CD8-positive, alpha-beta memory T cell (primary cell): ENCODE results near the gene HSD11B1L. TPM values are rescaled to one million over a fixed set of nuclear protein-coding genes. Genes with fewer than 3 reads are reported as not detected.

Source experiments
- CTCF ChIA-PET: fragments of 350-600 bp; sonication (Branson Sonifier 250); formaldehyde crosslinking; loops from one replicate; lab custom pipeline; 2021; ENCODE audit warnings: antibody characterized with exemption; lab: Charles Lee
- POLR2A ChIA-PET: fragments of 350-600 bp; sonication (Branson Sonifier 250); formaldehyde crosslinking; loops from one replicate; lab custom pipeline; 2021; ENCODE audit warnings: antibody characterized with exemption; lab: Charles Lee
- DNase-seq, 5 donors: peaks; one replicate each; pipeline versions ENCODE4 v3.0.0 to v3.0.0-alpha.2; 2020 to 2022; ENCODE audit warnings: mixed read lengths in 1 of 5
- H3K27ac ChIP-seq: one replicate; pipeline ENCODE4 v1.7.0; 2013; ENCODE audit warnings: low read depth, mild to moderate bottlenecking, low read length, moderate library complexity
- H3K27me3 ChIP-seq: 2 replicates; pipeline ENCODE4 v1.7.0; 2013; ENCODE audit warnings: low read length, mild to moderate bottlenecking; ENCODE audit not compliant: insufficient read depth, poor library complexity, severe bottlenecking
- H3K36me3 ChIP-seq: 2 replicates; pipeline ENCODE4 v1.7.0; 2013; ENCODE audit warnings: mild to moderate bottlenecking, low read length, moderate library complexity; ENCODE audit not compliant: insufficient read depth
- H3K4me1 ChIP-seq: 2 replicates; pipeline ENCODE4 v1.7.0; 2013; ENCODE audit warnings: mild to moderate bottlenecking, low read length, moderate library complexity; ENCODE audit not compliant: insufficient read depth
- H3K4me3 ChIP-seq: 2 replicates; pipeline ENCODE4 v1.7.0; 2013; ENCODE audit warnings: mild to moderate bottlenecking, low read length
- H3K9me3 ChIP-seq: 2 replicates; pipeline ENCODE4 v1.7.0; 2013; ENCODE audit warnings: mild to moderate bottlenecking, low read length
- H3K27ac Mint-ChIP-seq, 8 donors: one replicate each; pipeline ENCODE4 v1.8.0; 2020 to 2021; ENCODE audit warnings: mixed read lengths in 8 of 8, mild to moderate bottlenecking in 6 of 8, inconsistent platforms in 3 of 8, moderate library complexity in 3 of 8
- H3K27me3 Mint-ChIP-seq, 2 donors: one replicate each; pipeline ENCODE4 v1.8.0; 2020 to 2021; ENCODE audit warnings: mixed read lengths in 2 of 2, mild to moderate bottlenecking in 1 of 2, moderate library complexity in 1 of 2
- H3K36me3 Mint-ChIP-seq, 3 donors: one replicate each; pipeline ENCODE4 v1.8.0; 2020 to 2021; ENCODE audit warnings: mixed read lengths in 3 of 3, inconsistent platforms in 1 of 3, mild to moderate bottlenecking in 1 of 3
- H3K4me1 Mint-ChIP-seq, 3 donors: one replicate each; pipeline ENCODE4 v1.8.0; 2020 to 2021; ENCODE audit warnings: mixed read lengths in 3 of 3, inconsistent platforms in 1 of 3, mild to moderate bottlenecking in 1 of 3
- H3K4me3 Mint-ChIP-seq, 7 donors: one replicate each; pipeline ENCODE4 v1.8.0; 2020 to 2021; ENCODE audit warnings: mixed read lengths in 7 of 7, mild to moderate bottlenecking in 6 of 7, moderate library complexity in 4 of 7, inconsistent platforms in 2 of 7
- H3K9me3 Mint-ChIP-seq, 5 donors: one replicate each; pipeline ENCODE4 v1.8.0; 2020 to 2022; ENCODE audit warnings: mixed read lengths in 5 of 5, mild to moderate bottlenecking in 3 of 5, moderate library complexity in 2 of 5, inconsistent platforms in 1 of 5
- polyA plus RNA-seq: library from polyadenylated mRNA; unstranded; fragments of 300-500 nt; fragmentation: Illumina TruSeq; gene quantifications from one replicate; pipeline ENCODE4 v1.2.3, GENCODE V29; 2021
- total RNA-seq, 2 experiments: library from RNA; stranded (reverse); gene quantifications; one replicate each; pipeline ENCODE4 v1.2.3, GENCODE V29; 2021

The HSD11B1L gene
- total and polyA plus RNA-seq, 3 experiments from 2014 or later = 1.4 to 4.0 (median 2.3) TPM

GRCh38 chr19:5707576-5708575, 27.0 kb downstream of the HSD11B1L start:
- Mint-ChIP-seq H3K27me3 (no peaks in the 10 kb centered on the region), H3K36me3 (peaks cover 0 to 75% (median 0%) of the 10 kb centered on the region in 3 donors), H3K27ac (no peak overlapping the region), H3K4me1 (no peaks in the 10 kb centered on the region), H3K4me3 (no peak overlapping the region), H3K9me3 (no peaks in the 10 kb centered on the region)
- no peak for DNase-seq
- Histone ChIP-seq H3K4me3 (no peak overlapping the region), H3K27ac (no peak overlapping the region), H3K36me3 (peaks cover 25% of the 10 kb centered on the region), H3K9me3 (no peaks in the 10 kb centered on the region), H3K27me3 (no peaks in the 10 kb centered on the region), H3K4me1 (no peaks in the 10 kb centered on the region)
- ChIA-PET CTCF (interaction anchor here (1.5 to 4.2 kb wide), 3 partner anchors 11 to 21 kb away, joined by 3 to 18 read pairs (median 4); partner anchors contain the start of gene RPL36), POLR2A (no interaction called here)

DNA sequence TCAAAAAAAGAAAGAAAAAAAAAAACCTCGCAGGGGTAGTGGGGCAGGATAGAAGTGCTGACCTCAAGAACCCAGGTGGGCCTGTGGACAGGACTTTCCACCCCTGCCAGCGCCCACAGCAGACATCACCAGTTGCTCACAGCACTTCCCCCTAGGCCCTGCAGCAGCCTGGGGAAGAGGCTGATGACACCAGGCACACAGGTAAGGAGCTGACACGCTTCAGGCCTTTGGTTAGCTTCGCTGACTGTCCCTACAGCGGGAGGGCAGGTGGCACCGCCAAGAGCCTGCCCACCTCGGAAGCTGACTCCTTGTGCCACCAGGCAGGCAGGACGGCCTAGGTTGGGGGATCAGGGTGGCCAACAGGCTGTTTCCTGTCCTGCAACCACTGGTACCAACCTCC, 30.2 kb downstream of the HSD11B1L start:
- no peaks in the 10 kb centered on the region for H3K9me3 ChIP-seq
- Mint-ChIP-seq H3K27ac (no peak overlapping the region), H3K4me3 (no peak overlapping the region), H3K4me1 (peaks cover 0 to 5% (median 4%) of the 10 kb centered on the region in 3 donors), H3K9me3 (no peaks in the 10 kb centered on the region), H3K27me3 (no peaks in the 10 kb centered on the region), H3K36me3 (peaks cover 0 to 69% (median 4%) of the 10 kb centered on the region in 3 donors)
- H3K4me3 ChIP-seq = no peak overlapping the region
- no peak for DNase-seq
- ChIA-PET CTCF (no interaction called here), POLR2A (no interaction called here)
- no peak overlapping the region for H3K27ac ChIP-seq
- H3K4me1 ChIP-seq = no peaks in the 10 kb centered on the region
- H3K27me3 ChIP-seq = no peaks in the 10 kb centered on the region
- H3K36me3 ChIP-seq = peaks cover 25% of the 10 kb centered on the region

- Histone ChIP-seq H3K27me3 (no peaks in the 10 kb centered on the region), H3K4me1 (no peaks in the 10 kb centered on the region), H3K36me3 (peaks cover 25% of the 10 kb centered on the region), H3K9me3 (no peaks in the 10 kb centered on the region), H3K27ac (no peak overlapping the region), H3K4me3 (no peak overlapping the region)
- Mint-ChIP-seq H3K9me3 (no peaks in the 10 kb centered on the region), H3K4me1 (peaks cover 4 to 5% (median 4%) of the 10 kb centered on the region in 3 donors), H3K27ac (no peak overlapping the region), H3K36me3 (peaks cover 0 to 62% (median 4%) of the 10 kb centered on the region in 3 donors), H3K4me3 (no peak overlapping the region), H3K27me3 (no peaks in the 10 kb centered on the region)
- ChIA-PET CTCF (interaction anchor here (1.0 kb wide), 1 partner anchor 22 kb away, joined by 4 read pairs; the partner anchor contains the start of gene RPL36), POLR2A (no interaction called here)
- no peak for DNase-seq
These were observed 30.9 kb downstream of the HSD11B1L start for GRCh38 chr19:5711713-5712161.

GRCh38 chr19:5713228-5713627, 32.4 kb downstream of the HSD11B1L start:
- ChIA-PET POLR2A (interaction anchor here (0.6 to 0.9 kb wide), 2 partner anchors 23 to 35 kb away, joined by 3 read pairs; partner anchors contain the start of gene RPL36), CTCF (interaction anchor here (2.0 kb wide), 1 partner anchor 25 kb away, joined by 19 read pairs; the partner anchor contains the start of gene RPL36)
- Histone ChIP-seq H3K9me3 (no peaks in the 10 kb centered on the region), H3K4me1 (peaks cover 10% of the 10 kb centered on the region), H3K36me3 (peaks cover 28% of the 10 kb centered on the region), H3K27ac (no peak overlapping the region), H3K27me3 (no peaks in the 10 kb centered on the region), H3K4me3 (no peak overlapping the region)
- peaks cover 10 to 15% (median 14%) of the 10 kb centered on the region in 3 donors for H3K4me1 Mint-ChIP-seq
- H3K27ac Mint-ChIP-seq = no peak overlapping the region
- peaks cover 0 to 54% (median 4%) of the 10 kb centered on the region in 3 donors for H3K36me3 Mint-ChIP-seq
- no peak for DNase-seq
- H3K9me3 Mint-ChIP-seq = no peaks in the 10 kb centered on the region
- no peaks in the 10 kb centered on the region for H3K27me3 Mint-ChIP-seq
- no peak overlapping the region for H3K4me3 Mint-ChIP-seq

- no peaks in the 10 kb centered on the region for H3K27me3 ChIP-seq
- H3K9me3 ChIP-seq = no peaks in the 10 kb centered on the region
- peaks cover 22% of the 10 kb centered on the region for H3K4me1 ChIP-seq
- POLR2A ChIA-PET = interaction anchor here (0.5 to 1.0 kb wide), 2 partner anchors 8 to 24 kb away, joined by 3 to 5 read pairs; no protein-coding TSS in a partner anchor
- H3K27me3 Mint-ChIP-seq = no peaks in the 10 kb centered on the region
- H3K9me3 Mint-ChIP-seq = no peaks in the 10 kb centered on the region
- no peak overlapping the region for H3K4me3 ChIP-seq
- no peak overlapping the region for H3K27ac ChIP-seq
- peaks cover 23 to 28% (median 26%) of the 10 kb centered on the region in 3 donors for H3K4me1 Mint-ChIP-seq
- H3K36me3 ChIP-seq = peaks cover 28% of the 10 kb centered on the region
- CTCF ChIA-PET = interaction anchor here (0.6 to 2.0 kb wide), 3 partner anchors 26 to 700 kb away, joined by 3 to 19 read pairs (median 3); partner anchors contain the start of gene RPL36
- H3K36me3 Mint-ChIP-seq = peaks cover 0 to 48% (median 4%) of the 10 kb centered on the region in 3 donors
- DNase-seq = no peak
- H3K4me3 Mint-ChIP-seq = no peak overlapping the region
- no peak overlapping the region for H3K27ac Mint-ChIP-seq
These were observed 34.0 kb downstream of the HSD11B1L start for GRCh38 chr19:5714816-5715215.

- no peaks in the 10 kb centered on the region for H3K9me3 ChIP-seq
- peaks cover 22% of the 10 kb centered on the region for H3K4me1 ChIP-seq
- H3K4me3 ChIP-seq = no peak overlapping the region
- H3K27me3 ChIP-seq = no peaks in the 10 kb centered on the region
- Mint-ChIP-seq H3K4me1 (peaks cover 23 to 32% (median 28%) of the 10 kb centered on the region in 3 donors), H3K27me3 (no peaks in the 10 kb centered on the region), H3K27ac (peak overlapping the region in 7 of 8 donors; percentile 26 to 98 (median 78)), H3K4me3 (peak overlapping the region in 6 of 7 donors; percentile 21 to 96 (median 77)), H3K36me3 (peaks cover 0 to 31% (median 4%) of the 10 kb centered on the region in 3 donors), H3K9me3 (no peaks in the 10 kb centered on the region)
- no peak for DNase-seq
- ChIA-PET POLR2A (interaction anchor here (0.5 to 1.0 kb wide), 2 partner anchors 26 to 414 kb away, joined by 3 read pairs; no protein-coding TSS in a partner anchor), CTCF (interaction anchor here (4.5 kb wide), 1 partner anchor 27 kb away, joined by 47 read pairs; the partner anchor contains the start of gene RPL36)
- peak overlapping the region; percentile 91 for H3K27ac ChIP-seq
- H3K36me3 ChIP-seq = peaks cover 16% of the 10 kb centered on the region
These were observed 36.5 kb downstream of the HSD11B1L start for GRCh38 chr19:5717215-5717935.

DNA sequence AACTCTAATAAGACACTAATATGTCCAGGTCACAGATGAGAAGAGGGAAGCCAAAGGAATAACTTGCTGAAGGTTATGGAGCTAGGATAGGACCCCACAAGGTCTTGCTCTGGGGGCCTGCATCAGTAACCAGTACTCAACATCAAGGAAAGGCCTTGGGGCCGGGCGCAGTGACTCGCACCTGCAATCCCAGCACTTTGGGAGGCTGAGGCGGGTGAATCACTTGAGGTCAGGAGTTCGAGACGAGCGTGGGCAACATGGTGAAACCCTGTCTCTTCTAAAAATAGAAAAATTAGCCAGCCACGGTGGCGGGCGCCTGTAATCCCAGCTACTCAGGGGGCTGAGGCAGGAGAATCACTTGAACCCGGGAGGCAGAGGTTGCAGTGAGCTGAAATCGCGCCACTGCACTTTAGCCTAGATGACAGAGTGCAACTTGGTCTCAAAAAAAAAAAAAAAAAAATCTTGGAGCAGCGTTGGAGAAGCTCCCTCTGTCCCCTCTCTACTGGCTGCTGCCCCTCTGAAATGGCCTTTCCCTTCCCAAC, 37.3 kb downstream of the HSD11B1L start:
- ChIA-PET POLR2A (interaction anchor here (1.0 to 1.5 kb wide), 2 partner anchors 27 to 31 kb away, joined by 3 to 12 read pairs; no protein-coding TSS in a partner anchor), CTCF (interaction anchor here (0.7 to 4.5 kb wide), 2 partner anchors 20 to 28 kb away, joined by 4 to 47 read pairs; partner anchors contain the start of gene RPL36)
- no peak for DNase-seq
- peak overlapping the region; percentile 93 for H3K4me3 ChIP-seq
- H3K4me1 ChIP-seq = peaks cover 22% of the 10 kb centered on the region
- H3K36me3 ChIP-seq = peaks cover 8% of the 10 kb centered on the region
- H3K27me3 Mint-ChIP-seq = no peaks in the 10 kb centered on the region
- peak overlapping the region; percentile 74 to 98 (median 94) for H3K27ac Mint-ChIP-seq
- H3K9me3 Mint-ChIP-seq = no peaks in the 10 kb centered on the region
- H3K36me3 Mint-ChIP-seq = peaks cover 0 to 26% (median 4%) of the 10 kb centered on the region in 3 donors
- no peaks in the 10 kb centered on the region for H3K27me3 ChIP-seq
- peaks cover 23 to 32% (median 28%) of the 10 kb centered on the region in 3 donors for H3K4me1 Mint-ChIP-seq
- H3K27ac ChIP-seq = peak overlapping the region; percentile 91
- H3K9me3 ChIP-seq = no peaks in the 10 kb centered on the region
- peak overlapping the region; percentile 87 to 96 (median 92) for H3K4me3 Mint-ChIP-seq
